NCI-H226 (cell line): ENCODE results near the gene DAAM1.

ENCODE experiments used
- DNase-seq: peaks from one replicate; pipeline ENCODE4 v3.0.0-alpha.2; 2015

The DAAM1 gene

GRCh38 chr14:59377491-59377890 is 189.0 kb downstream of the DAAM1 start:
- DNase-seq = no peak

- no peak for DNase-seq
Measured at GRCh38 chr14:59377991-59378601, 189.6 kb downstream of the DAAM1 start.

- peak; percentile 12 for DNase-seq
Measured at GRCh38 chr14:59389936-59390335, 201.5 kb downstream of the DAAM1 start.

- DNase-seq = no peak
Measured at GRCh38 chr14:59391388-59391787, 202.9 kb downstream of the DAAM1 start.

GRCh38 chr14:59394268-59394667 is 205.8 kb downstream of the DAAM1 start:
- DNase-seq = no peak

- DNase-seq = no peak
Measured at GRCh38 chr14:59395672-59396071, 207.2 kb downstream of the DAAM1 start.

GRCh38 chr14:59398841-59399240 is 210.4 kb downstream of the DAAM1 start:
- no peak for DNase-seq

GRCh38 chr14:59406454-59407245 is 218.2 kb downstream of the DAAM1 start:
- DNase-seq = peak; percentile 55

- DNase-seq = peak; percentile 85
Measured at GRCh38 chr14:59407246-59408010, 219.0 kb downstream of the DAAM1 start.

GRCh38 chr14:59415836-59416602 is 227.6 kb downstream of the DAAM1 start:
- DNase-seq = no peak

GRCh38 chr14:59417311-59417710 is 228.8 kb downstream of the DAAM1 start:
- no peak for DNase-seq

GRCh38 chr14:59419303-59419702 is 230.8 kb downstream of the DAAM1 start:
- DNase-seq = no peak
